Activated naive CD4-positive, alpha-beta T cell treated with anti-CD3 and anti-CD28 coated beads, Interleukin-2, amount 10 ng/mL, durations not matched to agents 7 days and 5 days (primary cell): Measurements from ENCODE around the gene HLA-DQB1.
A peak's percentile ranks its signal among the peaks of the same experiment; 100 is the strongest.
"Not testable (repeated sequence)": the region's sequence is repeated elsewhere in the genome, so short reads cannot be mapped to it uniquely, and the experiment has no call there.

Experiments used
- CTCF ChIA-PET: fragments of 350-600 bp; sonication (Branson Sonifier 250); formaldehyde crosslinking; loops from one replicate; lab custom pipeline; 2021; ENCODE audit warnings: antibody characterized with exemption; lab: Charles Lee
- DNase-seq: peaks from one replicate; pipeline ENCODE4 v3.0.0-alpha.2; 2020
- H3K27ac Mint-ChIP-seq: one replicate; pipeline ENCODE4 v1.8.0; 2021; ENCODE audit warnings: mild to moderate bottlenecking, moderate library complexity, mixed read lengths
- H3K27me3 Mint-ChIP-seq: one replicate; pipeline ENCODE4 v1.8.0; 2021; ENCODE audit warnings: mild to moderate bottlenecking, mixed read lengths
- H3K36me3 Mint-ChIP-seq: one replicate; pipeline ENCODE4 v1.8.0; 2021; ENCODE audit warnings: mixed read lengths
- H3K4me1 Mint-ChIP-seq: one replicate; pipeline ENCODE4 v1.8.0; 2021; ENCODE audit warnings: mixed read lengths
- H3K4me3 Mint-ChIP-seq: one replicate; pipeline ENCODE4 v1.8.0; 2021; ENCODE audit warnings: mild to moderate bottlenecking, moderate library complexity, mixed read lengths
- H3K9me3 Mint-ChIP-seq: one replicate; pipeline ENCODE4 v1.8.0; 2021; ENCODE audit warnings: mixed read lengths

HLA-DQB1 gene

DNA sequence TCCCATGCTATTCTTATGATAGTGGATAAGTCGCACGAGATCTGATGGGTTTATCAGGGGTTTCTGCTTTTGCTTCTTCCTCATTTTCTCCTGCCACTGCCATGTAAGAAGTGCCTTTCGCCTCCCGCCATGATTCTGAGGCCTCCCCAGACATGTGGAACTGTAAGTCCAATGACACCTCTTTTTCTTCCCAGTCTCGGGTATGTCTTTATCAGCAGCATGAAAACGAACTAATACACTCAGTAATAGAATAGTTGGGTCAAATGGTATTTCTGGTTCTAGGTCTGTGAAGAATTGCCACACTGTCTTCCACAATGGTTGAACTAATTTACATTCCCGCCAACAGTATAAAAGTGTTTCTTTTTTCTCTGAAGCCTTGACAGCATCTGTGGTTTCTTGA lies 7.7 kb upstream of the HLA-DQB1 start:
- DNase-seq, CTCF ChIA-PET, H3K4me1 Mint-ChIP-seq, H3K27ac Mint-ChIP-seq, H3K4me3 Mint-ChIP-seq: not testable (repeated sequence)
- Mint-ChIP-seq H3K27me3 (peaks cover 63% of the 10 kb centered on the region), H3K36me3 (peaks cover 20% of the 10 kb centered on the region), H3K9me3 (peaks cover 41% of the 10 kb centered on the region)

DNA sequence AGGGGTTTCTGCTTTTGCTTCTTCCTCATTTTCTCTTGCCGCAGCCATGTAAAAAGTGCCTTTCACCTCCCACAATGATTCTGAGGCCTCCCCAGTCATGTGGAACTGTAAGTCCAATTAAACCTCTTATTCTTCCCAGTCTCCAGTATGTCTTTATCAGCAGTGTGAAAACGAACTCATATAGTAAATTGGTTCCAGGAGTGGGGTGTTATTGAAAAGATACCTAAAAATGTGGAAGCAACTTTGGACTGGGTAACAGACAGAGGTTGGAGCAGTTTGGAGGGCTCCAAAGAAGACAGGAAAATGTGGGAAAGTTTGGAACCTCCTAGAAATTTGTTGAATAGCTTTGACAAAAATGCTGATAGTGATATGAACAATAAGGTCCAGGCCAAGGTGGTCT lies 5.5 kb upstream of the HLA-DQB1 start:
- H3K36me3 Mint-ChIP-seq, CTCF ChIA-PET, H3K4me3 Mint-ChIP-seq, H3K27ac Mint-ChIP-seq, DNase-seq: not testable (repeated sequence)
- Mint-ChIP-seq H3K9me3 (peaks cover 26% of the 10 kb centered on the region), H3K4me1 (peaks cover 25% of the 10 kb centered on the region), H3K27me3 (peaks cover 53% of the 10 kb centered on the region)

DNA sequence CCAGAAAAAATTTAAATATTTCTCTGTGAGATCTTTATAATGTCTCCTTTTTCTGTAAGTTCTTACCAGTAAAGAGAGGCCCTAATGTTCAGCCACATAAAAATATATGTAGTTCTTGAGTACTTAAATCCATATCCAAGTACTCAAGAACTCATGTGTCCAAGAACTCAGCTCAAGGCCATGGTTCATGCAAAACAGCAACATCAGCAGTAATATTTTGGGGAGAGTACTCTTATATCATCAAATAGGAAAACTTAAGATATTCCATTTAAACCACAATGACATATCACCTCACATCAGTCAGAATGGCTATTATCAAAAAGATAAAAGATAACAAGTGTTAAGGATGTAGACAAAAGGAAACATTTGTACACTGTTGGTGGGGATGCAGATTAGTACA lies 3.4 kb upstream of the HLA-DQB1 start:
- Mint-ChIP-seq H3K9me3 (peaks cover 23% of the 10 kb centered on the region), H3K27me3 (peaks cover 53% of the 10 kb centered on the region), H3K36me3 (peaks cover 15% of the 10 kb centered on the region), H3K4me1 (peaks cover 43% of the 10 kb centered on the region), H3K4me3 (no peak overlapping the region), H3K27ac (peak overlapping the region; percentile 34)
- no peak for DNase-seq
- CTCF ChIA-PET, result no interaction called here

DNA sequence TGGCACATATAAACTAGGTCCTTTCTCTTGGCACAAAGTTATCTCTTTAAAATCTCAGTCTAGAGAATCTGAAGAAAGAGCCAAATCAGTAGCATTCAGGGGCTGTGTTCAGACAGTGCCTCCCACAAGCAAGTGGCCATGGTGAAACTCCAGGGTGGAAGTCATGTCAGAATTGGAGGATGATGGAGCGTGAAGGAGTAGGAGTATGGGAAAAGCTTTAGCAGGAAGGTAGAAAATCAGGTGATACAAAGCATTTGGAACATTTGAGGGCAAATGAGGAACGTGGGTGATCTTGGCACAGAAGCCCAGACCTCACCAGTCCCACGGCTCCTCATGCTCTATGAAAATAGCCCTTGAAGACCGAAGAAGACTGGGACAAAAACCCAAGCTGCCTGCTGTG lies 2.8 kb upstream of the HLA-DQB1 start:
- H3K27me3 Mint-ChIP-seq, result peaks cover 53% of the 10 kb centered on the region
- H3K27ac Mint-ChIP-seq, result no peak overlapping the region
- peaks cover 18% of the 10 kb centered on the region for H3K36me3 Mint-ChIP-seq
- no peak for DNase-seq
- H3K9me3 Mint-ChIP-seq, result peaks cover 22% of the 10 kb centered on the region
- H3K4me1 Mint-ChIP-seq, result peaks cover 49% of the 10 kb centered on the region
- CTCF ChIA-PET, result no interaction called here
- no peak overlapping the region for H3K4me3 Mint-ChIP-seq

DNA sequence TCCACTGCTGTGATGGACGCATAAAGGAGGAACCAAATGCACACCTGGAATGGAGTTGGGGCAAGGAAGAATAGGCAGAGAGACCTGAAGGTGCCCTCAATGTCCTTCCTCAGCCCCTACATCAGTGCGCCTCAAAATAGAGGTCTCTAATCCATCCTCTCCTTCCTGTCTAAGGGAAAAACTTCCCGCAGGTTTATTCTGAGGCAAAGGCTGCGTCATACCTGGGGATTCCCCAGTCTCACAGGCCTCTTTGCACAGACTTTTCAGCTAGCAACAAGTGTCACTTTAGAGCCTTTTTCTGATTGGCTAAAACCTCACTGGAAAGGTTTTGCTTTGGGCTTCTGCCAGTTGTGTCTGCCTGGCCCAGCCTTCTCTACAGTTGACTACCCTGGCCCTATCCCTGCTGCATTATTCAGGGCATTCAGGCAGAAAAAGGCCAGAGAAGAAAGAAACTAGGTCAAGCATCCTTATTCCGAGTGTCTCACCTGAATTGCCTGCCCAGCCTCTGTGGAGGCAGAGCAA lies 1.8 kb upstream of the HLA-DQB1 start:
- Mint-ChIP-seq H3K36me3 (peaks cover 24% of the 10 kb centered on the region), H3K27ac (peak overlapping the region; percentile 71), H3K9me3 (peaks cover 15% of the 10 kb centered on the region), H3K4me3 (no peak overlapping the region), H3K27me3 (peaks cover 48% of the 10 kb centered on the region), H3K4me1 (peaks cover 53% of the 10 kb centered on the region)
- DNase-seq, result peak; percentile 72
- CTCF ChIA-PET, result no interaction called here

DNA sequence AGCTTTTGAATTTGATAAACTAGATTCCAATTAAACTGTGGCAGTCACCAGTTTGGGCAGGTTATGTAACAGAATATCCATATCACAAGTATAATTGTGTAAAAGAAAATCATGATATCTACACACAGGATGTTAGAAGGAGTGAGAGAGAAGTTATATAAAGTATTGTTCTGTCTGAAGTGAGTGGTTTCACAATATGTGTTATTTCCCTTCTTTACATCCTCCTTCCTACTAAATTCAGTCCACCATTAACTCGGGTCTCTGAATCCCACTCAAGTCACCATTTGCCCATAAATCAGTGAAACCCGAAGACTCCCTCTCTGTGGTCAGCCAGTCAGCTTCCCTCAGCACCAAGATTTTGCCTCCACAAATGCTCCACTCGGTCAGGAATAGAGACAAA lies 796 bp downstream of the HLA-DQB1 start:
- peaks cover 60% of the 10 kb centered on the region for H3K4me1 Mint-ChIP-seq
- CTCF ChIA-PET, result interaction anchor here (1.2 to 1.7 kb wide), 3 partner anchors 27 to 202 kb away, joined by 3 to 6 read pairs (median 4); no protein-coding TSS in a partner anchor

DNA sequence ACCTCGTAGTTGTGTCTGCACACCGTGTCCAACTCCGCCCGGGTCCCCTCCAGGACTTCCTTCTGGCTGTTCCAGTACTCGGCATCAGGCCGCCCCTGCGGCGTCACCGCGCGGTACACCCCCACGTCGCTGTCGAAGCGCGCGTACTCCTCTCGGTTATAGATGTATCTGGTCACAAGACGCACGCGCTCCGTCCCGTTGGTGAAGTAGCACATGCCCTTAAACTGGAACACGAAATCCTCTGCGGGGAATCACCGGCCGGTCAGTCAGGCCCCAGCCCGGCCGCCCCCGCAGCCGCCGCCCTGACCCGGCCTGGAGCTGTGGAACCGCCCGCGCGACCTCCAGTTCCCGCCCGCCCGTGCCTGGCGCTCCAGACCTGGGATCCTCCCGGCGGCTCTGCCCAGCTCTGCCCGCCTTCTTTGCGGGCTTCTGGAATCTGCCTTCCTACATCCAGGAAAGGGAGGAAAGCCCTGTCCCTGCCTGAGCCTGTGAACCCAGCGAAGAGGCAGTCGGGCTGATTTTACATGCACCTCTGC lies 1.6 kb downstream of the HLA-DQB1 start:
- peaks cover 42% of the 10 kb centered on the region for H3K27me3 Mint-ChIP-seq
- H3K9me3 Mint-ChIP-seq, result no peaks in the 10 kb centered on the region
- peaks cover 46% of the 10 kb centered on the region for H3K36me3 Mint-ChIP-seq
- H3K4me1 Mint-ChIP-seq, result peaks cover 60% of the 10 kb centered on the region
- peak overlapping the region; percentile 82 for H3K4me3 Mint-ChIP-seq
- CTCF ChIA-PET, result interaction anchor here (1.7 kb wide), 1 partner anchor 27 kb away, joined by 6 read pairs; no protein-coding TSS in a partner anchor
- H3K27ac Mint-ChIP-seq, result no peak overlapping the region
- peak; percentile 55 for DNase-seq

More for the DNA sequence above, 796 bp downstream of the HLA-DQB1 start:
- Mint-ChIP-seq H3K27me3 (peaks cover 41% of the 10 kb centered on the region), H3K36me3 (peaks cover 40% of the 10 kb centered on the region), H3K4me3 (peak overlapping the region; percentile 82), H3K9me3 (no peaks in the 10 kb centered on the region), H3K27ac (peak overlapping the region; percentile 84)
- DNase-seq, result no peak

DNA sequence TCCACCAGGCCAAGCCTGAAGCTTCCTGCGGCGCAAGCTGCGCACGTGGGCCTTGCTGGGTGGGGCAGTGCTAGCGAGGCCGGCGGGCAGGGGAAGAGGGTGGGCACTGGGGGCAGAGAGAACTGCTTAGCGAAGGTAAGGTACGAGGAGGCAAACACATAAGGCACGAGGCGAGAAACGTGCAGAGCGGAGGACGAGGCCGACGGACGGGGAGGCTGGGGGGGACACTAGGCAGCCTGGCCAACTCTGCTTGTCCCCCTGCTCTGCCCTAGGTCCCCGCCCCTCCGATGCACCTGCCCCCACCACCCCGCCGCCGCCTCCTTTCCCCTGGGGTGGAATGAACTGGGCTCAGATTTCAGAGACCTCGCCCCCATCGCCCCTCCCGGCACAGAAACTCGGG lies 2.1 kb downstream of the HLA-DQB1 start:
- Mint-ChIP-seq H3K4me3 (peak overlapping the region; percentile 82), H3K27me3 (peaks cover 41% of the 10 kb centered on the region), H3K36me3 (peaks cover 51% of the 10 kb centered on the region), H3K27ac (no peak overlapping the region), H3K9me3 (no peaks in the 10 kb centered on the region), H3K4me1 (peaks cover 57% of the 10 kb centered on the region)
- CTCF ChIA-PET, result no interaction called here
- no peak for DNase-seq

DNA sequence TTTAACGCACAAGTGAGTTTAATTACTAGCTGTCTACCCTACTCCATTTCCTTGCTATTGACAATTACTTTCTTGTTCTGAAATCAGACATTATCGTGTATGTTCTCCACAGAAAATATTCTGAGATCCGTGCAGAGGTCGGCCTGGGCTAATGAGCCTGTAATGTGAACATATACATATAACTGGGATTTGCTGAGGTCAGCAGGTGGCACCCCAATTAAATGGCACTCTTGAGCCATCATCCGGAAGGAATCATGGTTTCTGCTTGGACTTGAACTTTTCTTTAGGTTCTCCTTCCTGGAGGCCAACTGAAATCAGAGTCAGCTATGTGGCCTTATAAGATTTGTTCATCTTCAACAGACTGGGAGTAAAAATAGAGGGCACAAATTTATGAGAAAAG lies 3.6 kb downstream of the HLA-DQB1 start:
- Mint-ChIP-seq H3K4me1 (peaks cover 43% of the 10 kb centered on the region), H3K36me3 (peaks cover 60% of the 10 kb centered on the region), H3K27ac (no peak overlapping the region), H3K4me3 (no peak overlapping the region), H3K9me3 (no peaks in the 10 kb centered on the region), H3K27me3 (peaks cover 38% of the 10 kb centered on the region)
- no peak for DNase-seq
- CTCF ChIA-PET, result no interaction called here

DNA sequence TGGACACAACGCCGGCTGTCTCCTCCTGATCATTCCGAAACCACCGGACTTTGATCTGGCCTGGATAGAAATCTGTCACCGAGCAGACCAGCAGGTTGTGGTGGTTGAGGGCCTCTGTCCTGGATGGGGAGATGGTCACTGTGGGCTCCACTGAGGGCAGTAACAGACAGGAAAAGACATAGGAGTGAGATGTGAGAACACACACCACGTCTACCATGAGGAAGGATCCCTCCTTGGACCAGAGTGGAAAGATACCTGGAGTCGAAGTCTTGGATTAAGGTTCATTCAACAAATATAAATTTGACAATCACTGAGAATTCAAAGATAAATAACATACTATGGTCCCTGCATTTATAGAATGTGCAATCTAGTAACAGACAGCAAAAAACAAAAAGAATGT lies 4.4 kb downstream of the HLA-DQB1 start:
- Mint-ChIP-seq H3K9me3 (no peaks in the 10 kb centered on the region), H3K4me1 (peaks cover 36% of the 10 kb centered on the region), H3K27me3 (peaks cover 39% of the 10 kb centered on the region), H3K4me3 (no peak overlapping the region), H3K36me3 (peaks cover 62% of the 10 kb centered on the region), H3K27ac (no peak overlapping the region)
- CTCF ChIA-PET, result no interaction called here
- DNase-seq, result no peak

DNA sequence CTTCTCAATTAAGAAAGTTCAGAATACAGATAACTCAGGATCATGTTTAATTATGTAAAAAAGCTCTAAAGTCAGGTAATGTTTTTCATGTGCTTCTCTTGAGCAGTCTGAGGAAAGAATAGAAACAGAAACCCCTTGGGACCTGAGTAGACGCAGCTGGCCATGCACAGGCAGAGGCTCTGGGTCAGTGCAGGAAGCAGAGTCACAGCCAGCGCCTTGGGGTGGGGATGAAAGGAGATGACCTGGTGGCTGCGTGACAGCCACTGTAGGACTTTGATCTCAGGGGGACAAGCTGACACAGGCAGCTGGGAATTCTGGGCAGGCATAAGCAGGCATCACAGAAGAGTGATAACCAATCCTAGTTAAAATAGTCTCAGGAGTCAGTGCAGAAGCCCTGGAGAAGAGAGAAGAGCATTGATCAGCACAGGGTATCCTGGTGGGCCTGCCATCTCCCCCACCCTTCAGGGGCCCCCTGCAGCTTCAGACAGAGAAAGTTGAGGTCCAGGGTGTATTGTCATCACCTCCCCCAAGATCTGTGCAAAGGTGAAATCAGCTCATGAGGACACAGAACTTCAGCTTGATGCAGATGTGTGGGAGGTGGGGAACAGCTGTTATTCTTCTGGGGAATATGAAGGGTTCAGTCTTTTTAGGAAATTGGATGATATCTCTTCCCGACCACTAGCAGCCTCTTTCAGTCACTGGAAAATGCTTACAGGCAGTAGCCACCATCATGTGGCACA lies 6.4 kb downstream of the HLA-DQB1 start:
- CTCF ChIA-PET, result no interaction called here
- Mint-ChIP-seq H3K4me3 (no peak overlapping the region), H3K27me3 (peaks cover 21% of the 10 kb centered on the region)

DNA sequence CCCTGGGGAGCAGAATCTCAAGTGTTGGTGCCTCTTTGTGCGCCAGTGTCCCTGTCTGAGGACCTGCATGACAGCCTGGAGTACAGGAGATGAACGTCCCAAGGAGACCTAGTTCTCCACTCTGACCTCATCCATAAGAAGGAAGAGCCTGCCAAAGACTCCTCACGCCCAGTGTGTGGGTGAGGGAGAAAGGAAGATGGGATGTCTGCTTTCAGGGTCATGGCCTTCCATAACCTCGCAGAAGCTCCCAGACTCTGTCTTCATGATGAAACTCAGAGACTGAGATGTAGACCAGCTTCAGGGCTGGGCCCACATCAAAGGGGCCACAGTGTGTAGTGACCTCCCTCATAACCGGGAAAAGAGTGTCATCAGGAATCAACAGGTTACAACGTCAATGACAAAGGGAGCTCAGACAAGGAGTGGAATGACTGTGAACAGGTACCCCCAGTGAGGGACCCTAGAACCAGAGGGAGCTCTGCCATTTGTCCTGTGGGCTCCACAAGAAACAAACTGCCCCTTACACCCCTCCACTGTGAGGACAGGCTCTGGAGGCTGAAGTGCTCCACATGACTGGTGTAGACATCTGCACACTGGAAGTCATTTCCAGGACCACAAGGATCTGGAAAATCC lies 8.1 kb downstream of the HLA-DQB1 start:
- H3K27ac Mint-ChIP-seq, result no peak overlapping the region
- H3K9me3 Mint-ChIP-seq, result peaks cover 11% of the 10 kb centered on the region

More for the DNA sequence above, 6.4 kb downstream of the HLA-DQB1 start:
- Mint-ChIP-seq H3K9me3 (peaks cover 10% of the 10 kb centered on the region), H3K36me3 (peaks cover 62% of the 10 kb centered on the region), H3K4me1 (peaks cover 17% of the 10 kb centered on the region), H3K27ac (no peak overlapping the region)
- no peak for DNase-seq

DNA sequence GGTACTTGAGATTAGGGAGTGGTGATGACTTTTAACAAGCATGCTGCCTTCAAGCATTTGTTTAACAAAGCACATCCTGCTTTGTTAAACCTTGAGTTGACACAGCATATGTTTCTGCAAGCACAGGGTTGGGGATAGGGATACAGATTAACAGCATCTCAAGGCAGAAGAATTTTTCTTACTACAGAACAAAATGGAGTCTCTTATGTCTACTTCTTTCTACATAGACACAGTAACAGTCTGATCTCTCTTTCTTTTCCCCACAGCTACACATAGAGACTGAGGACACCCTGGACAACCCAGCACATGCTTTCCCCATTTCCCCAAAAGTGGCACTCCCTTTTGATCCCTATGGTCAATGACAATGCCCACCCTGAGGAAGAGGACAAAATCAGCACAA lies 8.6 kb downstream of the HLA-DQB1 start:
- H3K4me3 Mint-ChIP-seq, CTCF ChIA-PET, H3K4me1 Mint-ChIP-seq, H3K27ac Mint-ChIP-seq, DNase-seq: not testable (repeated sequence)
- H3K9me3 Mint-ChIP-seq, result peaks cover 11% of the 10 kb centered on the region
- H3K27me3 Mint-ChIP-seq, result peaks cover 11% of the 10 kb centered on the region
- peaks cover 44% of the 10 kb centered on the region for H3K36me3 Mint-ChIP-seq

More for the DNA sequence above, 8.1 kb downstream of the HLA-DQB1 start:
- Mint-ChIP-seq H3K27me3 (peaks cover 11% of the 10 kb centered on the region), H3K4me3 (no peak overlapping the region), H3K36me3 (peaks cover 50% of the 10 kb centered on the region), H3K4me1 (peaks cover 7% of the 10 kb centered on the region)
- DNase-seq, result no peak
- CTCF ChIA-PET, result no interaction called here

DNA sequence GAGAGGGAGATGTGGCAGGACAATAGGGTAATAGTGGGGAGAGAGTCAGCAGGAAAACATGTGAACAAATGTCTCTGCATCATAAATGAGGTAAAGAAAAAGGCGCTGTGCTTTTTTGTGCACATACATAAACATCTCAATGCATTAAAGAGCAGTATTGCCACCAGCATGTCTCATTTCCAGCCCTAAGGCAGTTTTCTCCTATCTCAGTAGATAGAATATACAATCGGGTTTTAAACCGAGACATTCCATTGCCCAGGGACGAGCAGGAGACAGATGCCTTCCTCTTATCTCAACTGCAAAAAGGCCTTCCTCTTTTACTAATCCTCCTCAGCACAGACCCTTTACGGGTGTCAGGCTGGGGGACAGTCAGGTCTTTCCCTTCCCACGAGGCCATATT lies 9.1 kb downstream of the HLA-DQB1 start:
- Mint-ChIP-seq H3K9me3 (peaks cover 11% of the 10 kb centered on the region), H3K36me3 (peaks cover 41% of the 10 kb centered on the region), H3K27me3 (peaks cover 11% of the 10 kb centered on the region)
- H3K4me3 Mint-ChIP-seq, H3K27ac Mint-ChIP-seq, H3K4me1 Mint-ChIP-seq, DNase-seq, CTCF ChIA-PET: not testable (repeated sequence)
